Keratinocyte (primary cell): ENCODE results near the gene ENPP4. TPM values are rescaled to one million over a fixed set of nuclear protein-coding genes. Genes with fewer than 3 reads are reported as not detected.

Experiments used
- DNase-seq: peaks from one replicate; pipeline ENCODE4 v3.0.0-alpha.2; 2011; ENCODE audit warnings: low read depth, missing footprints, low spot score
- FAIRE-seq: peaks from 2 replicates; lab custom pipeline; 2011; peaks lifted over from hg19 to GRCh38; lab: Jason Lieb, UNC
- H2AFZ ChIP-seq: 2 replicates; pipeline ENCODE4 v1.6.0; 2012; ENCODE audit warnings: low read length, control low read depth, inconsistent platforms; ENCODE audit not compliant: control insufficient read depth
- H3K27ac ChIP-seq: 2 replicates; pipeline ENCODE4 v1.5.1; 2011; ENCODE audit warnings: low read length; ENCODE audit not compliant: control insufficient read depth, insufficient read depth
- H3K27me3 ChIP-seq: 3 replicates; pipeline ENCODE4 v1.6.0; 2011; ENCODE audit warnings: low read length; ENCODE audit not compliant: control insufficient read depth, insufficient read depth; ENCODE audit errors: extremely low read depth
- H3K36me3 ChIP-seq, 2 experiments: 2 replicates in 1 of 2; 3 replicates in 1 of 2; pipeline ENCODE4 v1.5.1; 2011; ENCODE audit warnings: low read length in 2 of 2, mild to moderate bottlenecking in 1 of 2; ENCODE audit not compliant: control insufficient read depth in 2 of 2, insufficient read depth in 2 of 2; ENCODE audit errors: extremely low read depth in 1 of 2
- H3K4me1 ChIP-seq: 3 replicates; pipeline ENCODE4 v1.5.1; 2011; ENCODE audit warnings: low read length; ENCODE audit not compliant: control insufficient read depth, insufficient read depth; ENCODE audit errors: extremely low read depth
- H3K4me2 ChIP-seq: 3 replicates; pipeline ENCODE4 v1.6.0; 2011; ENCODE audit warnings: low read depth, low read length; ENCODE audit not compliant: control insufficient read depth, insufficient read depth; ENCODE audit errors: extremely low read depth
- H3K4me3 ChIP-seq, 3 experiments: fragments of 200-600 bp in 1 of 3; sonication (generic) in 1 of 3; 2 replicates in 2 of 3; 3 replicates in 1 of 3; pipeline ENCODE4 v1.5.1; 2011 to 2016; ENCODE audit warnings: low read length in 3 of 3, mild to moderate bottlenecking in 3 of 3, control low read depth in 2 of 3, inconsistent platforms in 1 of 3, low read depth in 1 of 3, mixed read lengths in 1 of 3, mixed run types in 1 of 3, moderate library complexity in 1 of 3; ENCODE audit not compliant: control insufficient read depth in 2 of 3, insufficient read depth in 2 of 3; ENCODE audit errors: extremely low read depth in 1 of 3
- H3K79me2 ChIP-seq: 2 replicates; pipeline ENCODE4 v1.6.0; 2012; ENCODE audit warnings: low read length; ENCODE audit not compliant: control insufficient read depth, insufficient read depth
- H3K9ac ChIP-seq: 3 replicates; pipeline ENCODE4 v1.6.0; 2011; ENCODE audit warnings: low read length; ENCODE audit not compliant: control insufficient read depth, insufficient read depth; ENCODE audit errors: extremely low read depth
- H3K9me1 ChIP-seq: 3 replicates; pipeline ENCODE4 v1.6.0; 2011; ENCODE audit warnings: low read length; ENCODE audit not compliant: control insufficient read depth, insufficient read depth; ENCODE audit errors: extremely low read depth
- H3K9me3 ChIP-seq: 2 replicates; pipeline ENCODE4 v1.5.1; 2012; ENCODE audit warnings: low read depth, low read length; ENCODE audit not compliant: control insufficient read depth
- H4K20me1 ChIP-seq: 3 replicates; pipeline ENCODE4 v1.6.0; 2011; ENCODE audit warnings: low read length; ENCODE audit not compliant: control insufficient read depth, insufficient read depth; ENCODE audit errors: extremely low read depth
- CTCF ChIP-seq, 3 experiments: IDR thresholded peaks in 1 of 3; conservative IDR thresholded peaks in 1 of 3; optimal IDR thresholded peaks in 1 of 3; 2 replicates in 2 of 3; 3 replicates in 1 of 3; pipeline versions ENCODE3 to v1.5.1; 2011; ENCODE audit warnings: low read length in 3 of 3, mild to moderate bottlenecking in 3 of 3, moderate library complexity in 2 of 3, control low read depth in 1 of 3, inconsistent platforms in 1 of 3; ENCODE audit not compliant: insufficient read depth in 2 of 3; ENCODE audit errors: extremely low read depth in 1 of 3
- EZH2 ChIP-seq: IDR thresholded peaks from one replicate; pipeline ENCODE4 v1.6.1; 2012; ENCODE audit warnings: inconsistent platforms, mild to moderate bottlenecking, low read length, moderate library complexity
- dilution Hi-C: fragments of 300-500 bp; cut with MboI; formaldehyde crosslinking; loops from one replicate; pipeline ENCODE4 v1.7.0; 2020; ENCODE audit warnings: low sequenced_read_pairs; ENCODE audit not compliant: extremely low pct_ligation_motif_present
- polyA plus RNA-seq, 5 experiments: library from polyadenylated mRNA; depleted of rRNA in 3 of 5; stranded (reverse) in 3 of 5; stranded (forward) in 1 of 5; unstranded in 1 of 5; fragments of >200 nt; gene quantifications; 1 replicate in 1 of 5; 2 replicates in 3 of 5; 3 replicates in 1 of 5; pipeline versions ENCODE4 v1.2.1 to v1.2.3, GENCODE V29; 2011 to 2012; ENCODE audit warnings: missing spikeins in 2 of 5, low read depth in 1 of 5, low replicate concordance in 1 of 5

The ENPP4 gene
- polyA plus RNA-seq, 1 donor (not counting 4 experiments of a cell fraction or from before 2014, with no cell fraction given) = 0.01 TPM

GRCh38 chr6:46159229-46159628 lies 29.4 kb downstream of the ENPP4 start:
- Histone ChIP-seq H3K9ac (no peak overlapping the region), H3K4me1 (no peaks in the 10 kb centered on the region), H3K9me1 (no peaks in the 10 kb centered on the region), H3K4me3 (no peak overlapping the region), H3K79me2 (no peaks in the 10 kb centered on the region), H3K9me3 (no peaks in the 10 kb centered on the region), H2AFZ (no peak overlapping the region), H3K27me3 (no peaks in the 10 kb centered on the region), H3K4me2 (no peak overlapping the region), H3K27ac (no peak overlapping the region), H4K20me1 (no peaks in the 10 kb centered on the region), H3K36me3 (no peaks in the 10 kb centered on the region)
- DNase-seq = no peak
- FAIRE-seq = no peak
- TF ChIP-seq CTCF (optimal IDR thresholded peaks at IDR 0.05 in 1 of 3, IDR thresholded peaks at IDR 0.05 in 1 of 3, conservative IDR thresholded peaks at IDR 0.05 in 1 of 3; ENCODE audit: extremely low read depth in 1 of 3, insufficient read depth in 2 of 3, low read length in 3 of 3) = no peak
- no peak for TF ChIP-seq EZH2
- dilution Hi-C loops = no loop called here

- H3K4me1 ChIP-seq = no peaks in the 10 kb centered on the region
- FAIRE-seq = no peak
- dilution Hi-C loops = no loop called here
These were observed 30.3 kb downstream of the ENPP4 start for GRCh38 chr6:46160102-46160501.

More at GRCh38 chr6:46160102-46160501, 30.3 kb downstream of the ENPP4 start:
- no peak overlapping the region for H3K4me3 ChIP-seq
- TF ChIP-seq EZH2 (no peak), CTCF (optimal IDR thresholded peaks at IDR 0.05 in 1 of 3, IDR thresholded peaks at IDR 0.05 in 1 of 3, conservative IDR thresholded peaks at IDR 0.05 in 1 of 3; ENCODE audit: extremely low read depth in 1 of 3, insufficient read depth in 2 of 3, low read length in 3 of 3) (no peak)
- no peak overlapping the region for H3K9ac ChIP-seq
- DNase-seq = no peak
- no peak overlapping the region for H2AFZ ChIP-seq
- no peaks in the 10 kb centered on the region for H3K79me2 ChIP-seq
- no peaks in the 10 kb centered on the region for H3K9me1 ChIP-seq
- no peaks in the 10 kb centered on the region for H4K20me1 ChIP-seq
- H3K4me2 ChIP-seq = no peak overlapping the region
- no peak overlapping the region for H3K27ac ChIP-seq
- no peaks in the 10 kb centered on the region for H3K9me3 ChIP-seq
- H3K36me3 ChIP-seq = no peaks in the 10 kb centered on the region
- H3K27me3 ChIP-seq = no peaks in the 10 kb centered on the region
